Right kidney (tissue), 1 donor: Measurements from ENCODE around the gene S100A10.

ENCODE experiments used
- DNase-seq: peaks from one replicate; pipeline ENCODE4 v3.0.0-alpha.2; 2016

The S100A10 gene

DNA sequence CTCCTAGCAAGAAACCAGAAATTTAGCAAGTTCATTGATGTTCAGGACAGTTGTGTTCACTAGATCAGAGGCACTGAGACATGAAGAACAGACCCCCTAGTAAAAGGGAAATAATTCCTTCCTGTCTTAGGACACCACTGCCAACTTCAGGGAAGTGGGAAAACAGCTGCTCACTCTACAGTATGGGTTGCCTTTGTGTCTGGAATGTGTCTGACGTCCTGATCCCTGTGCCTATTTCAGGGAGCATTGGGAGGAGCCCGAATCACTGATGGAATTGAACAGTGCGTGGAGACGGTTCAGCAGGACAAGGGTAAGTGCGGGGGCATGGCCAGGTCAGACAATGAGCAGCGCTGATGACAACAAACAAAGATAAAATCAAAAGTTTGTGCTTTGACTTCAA is 22.1 kb upstream of the S100A10 start:
- no peak for DNase-seq

DNA sequence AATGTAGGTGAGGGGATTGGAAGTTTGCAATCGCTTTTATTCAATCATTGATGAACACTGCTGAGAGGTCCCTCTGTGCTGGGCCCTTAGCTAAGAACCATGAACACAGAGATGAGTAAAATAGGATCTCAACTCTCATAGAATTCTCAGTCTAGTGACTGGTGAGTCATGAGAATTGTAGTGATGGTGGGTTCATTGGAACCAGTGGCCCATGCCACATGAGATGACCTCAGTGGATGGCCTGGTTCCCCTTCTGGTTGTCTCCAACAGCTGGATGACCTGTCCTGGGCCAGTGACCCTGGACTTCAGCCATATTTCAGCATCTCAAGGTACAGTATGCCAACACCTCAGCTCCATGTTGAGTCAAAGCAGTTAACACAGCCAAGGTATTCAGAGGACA is 21.3 kb upstream of the S100A10 start:
- no peak for DNase-seq

- no peak for DNase-seq
These were observed 20.1 kb upstream of the S100A10 start for GRCh38 chr1:152013664-152014237.

DNA sequence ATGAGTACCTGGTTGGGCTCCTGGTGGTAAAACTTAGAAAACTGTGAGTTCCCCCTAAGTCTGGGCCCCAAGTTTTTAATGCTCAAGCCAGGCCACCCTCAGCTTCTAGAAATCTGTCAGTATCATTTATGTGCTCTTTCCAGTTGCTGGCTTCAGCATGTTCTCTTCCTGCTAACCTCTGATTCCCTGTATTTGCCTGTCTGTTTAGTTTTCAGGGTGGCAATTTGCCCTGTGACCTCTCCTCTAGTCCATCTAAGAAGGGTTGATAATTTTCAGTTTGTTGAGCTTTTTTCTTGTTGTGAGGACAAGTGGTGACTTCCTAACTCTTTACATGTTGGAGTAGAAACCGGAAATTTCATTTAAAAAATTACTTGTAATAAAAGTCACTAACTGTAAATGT is 16.0 kb upstream of the S100A10 start:
- no peak for DNase-seq

- no peak for DNase-seq
These were observed 13.4 kb upstream of the S100A10 start for GRCh38 chr1:152007047-152007446.

GRCh38 chr1:152005360-152005912 is 11.8 kb upstream of the S100A10 start:
- DNase-seq, result no peak

GRCh38 chr1:152003846-152004442 is 10.3 kb upstream of the S100A10 start:
- DNase-seq, result no peak

DNA sequence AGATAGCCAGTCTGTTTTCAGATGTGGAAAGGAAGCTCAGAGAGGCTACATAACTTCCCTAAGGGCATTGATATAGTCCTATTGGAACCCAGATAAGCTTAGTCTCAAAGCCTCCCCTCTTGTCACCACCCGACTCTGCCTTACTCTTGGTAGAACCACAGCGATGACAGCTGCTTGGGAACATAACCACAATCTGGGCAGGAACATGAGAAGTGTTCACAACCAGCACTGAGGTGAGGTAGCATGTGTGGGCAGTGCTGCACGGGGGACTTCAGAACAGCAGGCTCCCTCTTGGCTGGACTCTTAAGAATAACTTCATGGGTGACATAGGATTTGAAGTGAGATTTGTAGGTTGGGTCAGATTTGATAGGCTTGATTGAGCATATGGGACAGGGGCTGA is 9.3 kb upstream of the S100A10 start:
- DNase-seq, result no peak

GRCh38 chr1:152001631-152002584 is 8.2 kb upstream of the S100A10 start:
- DNase-seq, result peak; percentile 49

DNA sequence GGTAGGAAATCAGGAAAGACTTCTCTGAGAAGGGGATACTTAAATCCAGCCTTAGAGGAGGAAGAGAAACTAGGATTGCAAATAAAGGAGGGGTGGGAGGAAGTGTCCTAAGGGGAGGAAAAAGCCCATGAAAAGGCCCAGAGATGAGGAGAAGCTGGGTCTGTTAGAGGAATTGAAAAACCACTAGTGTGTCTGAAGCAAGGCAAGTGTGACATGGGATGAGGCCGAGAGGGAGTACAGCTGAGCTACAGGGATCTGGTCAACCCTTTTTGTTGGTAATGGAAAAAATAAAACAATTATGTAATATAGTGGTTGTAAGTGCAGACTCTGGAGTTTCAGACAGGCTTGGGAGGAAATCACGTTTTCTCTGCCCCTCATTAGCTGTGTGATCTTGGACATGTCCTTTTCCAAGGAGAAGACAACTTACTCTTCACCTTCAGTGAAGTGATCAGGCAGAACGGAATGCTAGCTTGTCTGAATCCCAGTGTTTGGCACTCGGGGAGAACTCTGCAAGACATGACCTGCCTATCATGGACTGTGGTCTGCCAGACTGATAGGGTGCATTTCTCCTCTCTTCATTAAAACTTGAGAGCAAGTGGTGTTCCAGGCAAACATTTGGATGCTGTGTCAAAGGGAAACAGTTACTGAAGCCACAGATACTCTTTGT is 7.4 kb upstream of the S100A10 start:
- DNase-seq, result no peak

- no peak for DNase-seq
These were observed 5.1 kb upstream of the S100A10 start for GRCh38 chr1:151998611-151999362.

DNA sequence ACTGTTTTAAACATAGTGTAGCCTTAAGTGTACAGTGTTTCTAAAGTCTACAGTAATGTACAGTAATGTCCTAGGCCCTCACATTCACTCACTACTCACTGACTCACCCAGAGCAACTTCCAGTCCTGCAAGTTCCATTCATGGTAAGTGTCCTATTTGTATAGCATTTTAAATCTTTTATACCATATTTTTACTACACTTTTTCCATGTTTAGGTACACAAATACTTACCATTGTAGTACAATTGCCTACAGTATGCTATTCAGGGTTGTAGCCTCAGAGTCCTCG is 3.6 kb upstream of the S100A10 start:
- no peak for DNase-seq

DNA sequence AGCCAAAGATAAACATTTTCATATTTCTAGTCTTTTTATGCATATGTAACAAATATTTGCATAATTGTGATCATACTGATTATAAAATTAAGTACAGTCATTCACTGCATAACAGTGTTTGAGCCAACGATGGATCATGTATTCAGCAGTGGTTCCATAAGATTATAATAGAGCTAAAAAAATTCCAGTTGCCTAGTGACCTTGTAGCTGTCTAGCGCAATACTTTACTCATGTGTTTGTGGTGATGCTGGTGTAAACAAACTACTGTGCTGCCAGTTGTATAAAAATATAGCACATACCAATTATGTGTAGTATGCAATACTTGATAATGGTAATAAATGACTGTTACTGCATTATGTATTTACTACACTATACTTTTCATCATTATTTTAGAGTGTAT is 2.1 kb upstream of the S100A10 start:
- DNase-seq, result no peak

DNA sequence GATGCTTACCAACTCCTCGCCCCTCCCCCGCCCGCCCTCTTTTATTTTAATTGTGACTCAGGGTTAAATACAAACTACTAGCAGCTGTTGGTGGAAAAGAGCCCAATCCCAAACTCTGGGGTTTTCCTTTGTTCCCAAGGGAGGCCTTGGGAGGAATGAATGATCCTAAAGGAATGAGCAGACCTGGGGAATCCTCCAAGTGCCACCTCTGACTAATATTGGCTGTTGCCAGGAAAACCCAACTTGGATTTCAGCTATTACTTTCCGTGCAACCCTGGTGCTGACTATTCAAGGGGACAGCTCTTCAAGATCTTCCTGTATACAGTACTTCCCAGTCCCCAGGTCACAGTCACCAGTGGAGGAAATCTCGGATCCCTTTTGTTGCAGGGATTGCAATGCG is 1.3 kb upstream of the S100A10 start:
- DNase-seq, result no peak

DNA sequence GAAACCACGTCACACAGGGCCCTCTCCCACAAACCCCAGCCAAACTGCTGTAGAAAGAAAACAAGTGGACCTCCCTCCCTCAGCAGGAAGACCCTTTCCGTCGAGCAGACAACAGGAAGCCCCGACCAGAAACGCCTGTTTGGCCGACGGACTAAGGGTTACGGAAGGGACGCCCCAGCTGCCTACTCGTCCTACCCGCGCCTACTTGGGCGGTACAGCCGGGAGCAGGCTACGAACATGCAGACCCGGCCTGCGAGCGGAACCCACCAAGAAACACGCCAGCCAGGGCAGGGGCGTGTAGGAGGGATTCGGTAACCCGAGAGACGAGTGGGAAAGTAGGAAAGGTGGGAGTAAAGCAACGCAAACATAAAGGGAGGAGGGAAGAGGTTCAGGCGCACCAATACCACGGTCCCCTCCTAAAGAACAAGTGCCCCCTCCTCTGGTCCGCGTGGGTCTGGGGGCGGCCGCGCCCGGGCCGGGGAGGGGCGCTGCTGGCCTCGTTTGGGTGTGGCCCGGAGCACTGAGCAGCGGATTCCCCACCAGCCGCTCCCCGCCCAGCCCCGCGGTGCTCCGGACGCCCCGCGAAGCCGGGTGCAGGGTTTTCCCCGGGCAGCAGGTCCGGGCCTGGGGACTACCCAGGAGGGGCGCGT is 450 bp downstream of the S100A10 start:
- DNase-seq, result peak; percentile 76

GRCh38 chr1:151992303-151993083 is 1.2 kb downstream of the S100A10 start:
- DNase-seq, result peak; percentile 46

DNA sequence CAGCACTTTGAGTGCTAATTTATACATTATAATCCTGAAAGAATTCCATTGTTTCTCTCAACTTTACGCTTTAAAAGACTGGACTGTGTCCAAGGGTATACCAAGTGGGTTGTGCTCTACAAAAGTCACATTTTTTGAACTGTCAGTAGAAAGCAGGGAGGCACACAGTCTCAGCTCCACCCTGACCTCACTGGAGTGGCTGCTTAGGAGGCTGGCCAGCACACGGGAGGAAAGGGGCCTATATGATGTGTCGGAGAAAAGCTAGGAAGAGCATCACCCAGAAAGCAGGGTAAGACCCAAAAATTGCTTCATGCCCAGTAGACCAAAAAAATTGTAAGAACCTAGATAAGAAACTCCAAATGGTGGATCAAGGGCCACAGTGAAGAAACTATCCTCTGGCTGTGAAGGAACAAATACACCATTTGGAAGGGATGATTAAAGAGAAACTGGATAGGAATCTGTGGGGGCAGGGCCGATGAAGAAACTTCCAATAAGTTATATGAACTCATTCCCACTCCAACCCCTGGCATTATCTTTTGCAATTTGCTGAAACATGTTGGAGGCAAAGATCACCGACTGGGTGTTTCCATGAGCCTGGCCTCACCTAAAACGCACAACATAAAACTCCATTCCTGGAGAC is 1.9 kb downstream of the S100A10 start:
- DNase-seq, result no peak

GRCh38 chr1:151990856-151991198 is 2.8 kb downstream of the S100A10 start:
- peak; percentile 23 for DNase-seq

DNA sequence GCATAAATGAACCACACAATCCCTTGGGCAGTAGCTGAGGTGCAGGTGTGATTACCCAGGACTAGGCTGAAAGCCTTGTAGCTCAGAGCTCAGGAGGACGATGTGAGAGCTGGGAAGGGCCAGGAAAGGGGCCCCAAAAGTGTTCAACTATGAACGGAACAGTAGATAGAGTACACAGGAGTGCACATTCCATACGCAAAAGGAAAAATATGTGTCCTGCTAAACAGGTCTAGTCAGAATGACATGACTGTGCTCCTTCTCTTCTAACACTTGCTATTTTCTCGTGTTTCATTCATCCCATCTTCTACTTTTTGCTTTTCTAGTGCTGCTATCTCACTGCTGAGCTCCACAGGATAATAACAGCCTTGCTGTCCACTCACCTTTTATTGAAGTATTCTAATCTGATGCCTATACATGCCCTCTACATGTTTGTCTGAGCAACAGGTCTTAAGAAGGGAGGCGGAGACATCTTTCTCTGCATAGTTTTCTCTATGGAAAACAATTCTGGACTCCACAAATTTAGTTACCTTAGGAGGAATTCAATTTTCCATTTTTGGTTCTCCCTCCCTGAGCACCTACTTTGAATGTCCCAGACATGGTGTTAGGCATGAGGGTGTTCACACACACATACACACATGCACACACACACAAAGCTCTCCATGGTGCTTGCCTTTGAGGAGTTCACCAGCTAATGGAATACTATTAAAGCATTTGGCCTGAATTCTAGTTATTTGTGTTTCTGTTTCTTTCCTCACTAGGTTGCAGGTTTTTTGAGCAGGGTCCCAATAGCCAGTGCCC is 3.4 kb downstream of the S100A10 start:
- DNase-seq, result no peak
